ENCODE measurements around the gene PCNX3.
"Not testable (repeated sequence)": the region's sequence is repeated elsewhere in the genome, so short reads cannot be mapped to it uniquely, and the experiment has no call there.

The PCNX3 gene

DNA sequence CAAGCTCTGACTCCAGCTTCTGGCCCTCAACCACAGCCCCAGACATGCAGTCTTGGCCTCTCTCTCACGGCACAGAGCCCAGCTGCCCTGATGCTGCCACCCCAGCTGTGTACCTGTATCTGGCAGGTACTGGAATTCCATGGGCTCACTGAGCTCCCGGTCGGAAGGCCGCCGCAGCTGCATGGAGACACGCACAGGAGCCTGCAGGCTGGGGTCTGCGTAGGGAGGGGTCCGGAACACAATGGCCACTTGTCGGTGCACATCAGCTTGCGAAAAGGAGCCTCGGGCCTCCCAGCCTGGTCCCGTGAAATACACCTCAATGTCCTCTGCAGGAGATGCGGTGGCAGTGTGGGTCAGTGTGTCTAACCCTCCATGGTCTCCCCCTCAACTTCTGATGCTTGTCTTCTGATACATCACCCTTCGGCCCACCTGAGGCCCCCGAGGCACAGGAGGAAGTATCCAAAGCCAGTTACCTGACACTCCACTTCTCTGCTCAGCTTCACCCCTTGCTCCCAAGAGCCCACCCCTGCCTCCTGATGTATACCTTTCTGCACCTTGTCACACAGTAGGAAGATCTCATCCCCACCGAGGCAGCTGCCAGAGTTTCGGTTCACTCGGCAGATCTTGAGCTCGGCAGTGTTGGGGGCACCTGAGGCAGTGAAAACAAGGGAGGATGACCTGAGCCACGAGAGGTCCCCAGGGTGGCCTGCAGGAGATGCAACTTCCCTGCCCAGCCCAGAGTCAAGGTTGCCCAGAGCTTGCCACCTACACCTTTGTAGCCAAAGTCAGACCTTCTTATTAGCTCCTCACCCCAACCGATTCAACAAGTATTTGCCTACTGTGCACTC is 42.8 kb downstream of the PCNX3 start:
- no peak for DNase-seq

DNA sequence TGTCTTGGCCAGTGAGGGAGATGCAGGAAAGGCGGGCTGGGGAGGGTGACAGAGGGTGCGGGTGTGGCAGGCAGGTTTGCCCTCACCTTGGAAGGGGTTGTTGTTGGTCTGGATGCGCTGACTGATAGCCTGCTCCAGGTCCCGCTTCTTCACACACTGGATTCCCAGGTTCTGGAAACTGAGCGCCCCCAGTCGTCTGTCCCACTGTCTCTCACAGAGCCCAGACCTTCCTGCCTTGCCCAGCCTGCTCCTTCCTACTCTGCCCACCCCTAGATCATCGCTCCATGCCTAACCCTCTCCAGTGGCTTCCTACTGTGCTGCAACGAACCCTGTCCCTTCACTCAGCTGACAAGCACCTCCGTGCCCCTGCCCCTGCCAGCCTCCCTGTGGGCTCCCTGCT is 44.5 kb downstream of the PCNX3 start:
- DNase-seq = no peak

DNA sequence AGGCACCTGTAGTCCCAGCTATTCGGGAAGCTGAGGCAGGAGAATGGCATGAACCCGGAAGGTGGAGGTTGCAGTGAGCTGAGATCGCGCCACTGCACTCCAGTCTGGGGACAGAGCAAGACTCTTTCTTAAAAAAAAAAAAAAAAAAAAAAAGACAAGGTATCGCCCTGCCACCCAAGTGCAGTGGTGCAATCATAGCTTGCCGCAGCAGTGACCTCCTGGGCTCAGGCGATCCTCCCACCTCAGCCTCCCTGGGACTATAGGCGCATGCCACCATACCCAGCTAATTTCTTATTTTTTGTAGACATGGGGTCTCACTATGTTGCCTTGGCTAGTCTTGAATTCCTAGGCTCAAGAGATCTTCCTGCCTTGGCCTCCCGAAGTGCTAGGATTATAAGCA is 45.3 kb downstream of the PCNX3 start:
- DNase-seq = not testable (repeated sequence)

DNA sequence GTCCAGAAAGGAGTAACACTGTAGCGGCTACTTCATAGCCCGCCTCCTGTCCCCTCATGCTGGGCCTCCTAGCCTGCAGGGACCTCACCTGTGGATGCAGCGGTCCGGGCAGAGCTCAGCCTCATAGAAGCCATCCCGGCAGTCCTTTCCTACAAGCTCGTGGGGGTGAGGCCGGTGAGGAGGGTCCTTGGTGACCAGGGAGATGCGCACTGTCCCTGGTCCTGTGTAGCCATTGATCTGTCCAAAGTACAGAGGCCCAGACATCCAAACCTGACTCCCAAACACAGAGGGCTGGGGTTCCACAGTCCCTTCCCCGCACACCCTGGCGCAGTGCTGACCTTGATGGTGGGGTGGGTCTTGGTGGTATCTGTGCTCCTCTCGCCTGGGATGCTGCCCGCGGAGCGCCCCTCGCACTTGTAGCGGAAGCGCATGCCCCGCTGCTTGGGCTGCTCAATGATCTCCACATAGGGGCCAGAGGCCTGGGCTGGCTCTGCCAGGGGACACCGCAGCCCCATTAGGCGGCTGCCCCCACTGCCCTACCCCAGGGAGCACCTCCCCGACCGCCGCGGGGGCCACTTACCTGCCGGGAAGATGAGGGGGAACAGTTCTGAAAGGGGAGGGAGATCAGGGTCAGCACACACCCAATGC is 46.1 kb downstream of the PCNX3 start:
- DNase-seq = peak; percentile 48

DNA sequence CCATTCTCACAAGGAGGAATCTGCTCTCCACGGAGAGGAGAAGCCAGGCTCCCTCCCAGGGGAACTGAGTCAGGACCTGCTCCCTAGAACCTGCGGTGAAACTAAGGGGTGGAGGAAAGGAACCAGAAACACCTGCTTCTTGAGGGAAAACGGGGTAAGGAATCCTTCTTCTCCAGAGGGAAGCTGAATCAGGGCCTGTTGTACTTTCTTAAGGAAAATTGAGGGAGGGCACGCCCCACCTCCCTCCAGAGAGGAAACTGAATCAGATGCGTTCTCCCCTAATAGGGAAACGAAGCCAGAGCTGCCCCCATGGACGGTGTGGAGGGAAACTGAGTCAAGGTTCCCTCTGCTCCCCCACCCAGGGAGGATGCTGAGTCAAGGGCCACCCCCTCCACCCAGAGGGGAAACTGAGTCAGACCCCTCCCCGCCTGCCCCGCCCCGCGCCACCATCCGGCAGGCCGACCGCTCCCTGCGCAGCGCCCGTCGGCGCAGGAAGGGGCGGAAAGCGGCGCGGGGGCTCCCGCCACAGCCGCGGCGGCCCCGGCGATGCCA is 46.7 kb downstream of the PCNX3 start:
- DNase-seq = no peak

DNA sequence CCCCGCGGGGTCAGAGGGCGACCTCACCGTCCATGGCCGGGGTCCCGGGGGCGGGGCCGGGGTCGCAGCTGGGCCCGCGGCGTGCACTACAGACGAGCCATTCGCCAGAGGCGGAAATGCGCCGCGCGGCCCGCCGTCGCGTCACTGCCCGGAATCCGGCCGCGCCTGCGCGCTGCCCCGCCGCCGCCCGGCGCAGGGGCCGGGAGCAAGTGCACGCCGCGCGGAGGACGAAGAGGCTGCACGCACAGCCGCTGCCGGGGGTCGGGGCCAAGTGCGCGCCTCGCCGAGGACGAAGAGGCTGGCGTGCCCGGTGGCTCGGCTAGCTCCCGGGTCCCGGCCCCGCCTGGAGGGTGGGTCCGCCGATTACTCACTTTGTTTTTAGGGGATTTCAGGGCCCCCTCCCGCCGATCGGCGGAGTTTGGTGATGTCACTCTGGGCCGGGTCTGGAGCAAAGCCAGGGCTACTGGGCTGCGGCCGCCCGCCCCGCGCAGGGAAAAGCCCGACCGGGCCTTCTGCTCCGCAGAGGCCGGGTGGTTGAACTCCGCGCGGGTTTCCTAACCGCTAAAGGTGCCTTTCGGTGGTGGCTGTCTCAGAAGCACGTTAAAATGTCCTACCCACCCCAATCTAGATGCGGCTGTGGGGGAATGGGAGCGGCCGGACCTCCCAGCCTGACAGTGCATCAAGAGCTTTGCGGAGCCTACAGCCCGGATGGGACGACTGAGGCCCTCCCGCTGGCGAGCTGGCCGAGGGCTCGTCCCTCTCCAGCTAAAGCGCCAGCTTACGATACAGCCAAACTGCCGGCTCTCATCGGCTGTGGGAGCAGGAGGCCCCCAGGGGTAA is 47.4 kb downstream of the PCNX3 start, which contains the start of gene RELA:
Gene RELA, minus strand, starts transcription at position 118 of the 840 bp plus-strand sequence. Its CDS starts 84 bp downstream, at position 34.
- peak; percentile 97 for DNase-seq

DNA sequence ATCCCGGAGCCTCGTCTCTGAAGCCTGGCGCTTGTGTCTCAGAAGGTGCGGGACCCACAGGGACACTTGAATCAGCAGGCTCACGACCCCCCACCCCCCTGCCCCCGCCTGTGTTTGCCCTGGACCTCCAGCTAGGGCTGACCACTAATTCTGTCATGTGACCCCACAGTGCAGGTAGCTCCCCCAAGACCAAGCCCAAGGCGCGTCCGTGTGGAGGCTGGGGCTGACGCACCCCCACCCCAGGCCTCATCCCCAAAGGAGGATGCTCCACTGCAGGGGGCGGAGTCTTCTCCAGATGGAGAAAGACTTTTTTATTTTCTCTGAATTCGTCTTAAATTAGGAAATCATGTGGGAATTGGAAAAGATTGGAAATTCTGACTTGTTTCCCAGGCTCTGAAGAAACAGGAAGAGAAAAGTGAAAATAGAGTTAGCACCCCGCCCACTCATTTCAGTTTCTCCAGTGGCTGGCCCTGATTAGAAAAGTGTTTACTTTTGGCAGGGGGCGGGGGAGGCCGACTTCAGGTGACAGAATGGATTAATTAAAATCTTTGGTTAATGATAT is 48.1 kb downstream of the PCNX3 start:
- DNase-seq = no peak

DNA sequence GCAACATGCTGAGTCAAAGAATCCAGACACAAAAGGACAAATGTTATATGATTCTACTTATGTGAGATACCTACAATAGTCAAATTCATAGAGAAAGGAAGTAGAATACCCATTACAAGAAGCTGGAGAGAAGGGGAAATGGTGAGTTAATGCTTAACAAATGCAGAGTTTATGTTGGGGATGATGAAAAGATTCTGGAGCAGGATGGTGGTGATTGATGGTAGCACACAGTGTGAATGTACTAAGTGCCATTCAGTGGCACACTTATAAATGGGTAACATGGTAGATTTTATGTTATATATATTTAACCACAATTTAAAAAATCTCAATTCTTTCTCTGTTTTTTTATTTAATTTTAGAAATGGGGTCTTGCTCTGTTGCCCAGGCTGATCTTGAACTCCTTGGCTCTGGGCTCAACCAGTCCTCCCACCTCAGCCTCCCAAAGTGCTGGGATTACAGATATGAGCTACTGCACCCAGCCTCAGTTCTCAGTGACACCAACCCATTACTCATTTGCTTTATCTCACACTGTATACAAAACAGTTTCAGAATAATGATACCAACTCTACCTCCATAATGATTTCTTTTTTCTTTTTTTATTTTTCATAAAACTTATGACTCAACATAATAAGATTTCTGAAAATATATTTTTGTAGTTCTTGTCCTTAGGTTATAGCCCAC is 56.7 kb downstream of the PCNX3 start:
- no peak for DNase-seq

DNA sequence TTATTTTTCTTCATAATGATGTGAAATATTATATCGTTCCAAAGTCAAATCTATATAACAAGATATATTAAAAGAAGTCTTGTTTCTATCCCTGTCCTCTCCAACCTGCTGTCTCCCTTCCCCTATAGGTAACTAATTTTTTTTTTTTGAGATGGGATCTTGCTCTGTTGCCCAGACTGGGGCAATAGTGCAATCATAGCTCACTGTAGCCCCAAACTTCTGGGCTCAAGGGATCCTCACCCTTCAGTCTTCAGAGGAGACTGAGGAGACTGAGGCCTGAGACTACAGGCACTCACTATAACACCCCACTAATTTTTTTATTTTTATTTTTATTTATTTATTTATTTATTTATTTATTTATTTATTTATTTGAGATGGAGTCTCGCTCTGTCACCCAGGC is 57.4 kb downstream of the PCNX3 start:
- no peak for DNase-seq

DNA sequence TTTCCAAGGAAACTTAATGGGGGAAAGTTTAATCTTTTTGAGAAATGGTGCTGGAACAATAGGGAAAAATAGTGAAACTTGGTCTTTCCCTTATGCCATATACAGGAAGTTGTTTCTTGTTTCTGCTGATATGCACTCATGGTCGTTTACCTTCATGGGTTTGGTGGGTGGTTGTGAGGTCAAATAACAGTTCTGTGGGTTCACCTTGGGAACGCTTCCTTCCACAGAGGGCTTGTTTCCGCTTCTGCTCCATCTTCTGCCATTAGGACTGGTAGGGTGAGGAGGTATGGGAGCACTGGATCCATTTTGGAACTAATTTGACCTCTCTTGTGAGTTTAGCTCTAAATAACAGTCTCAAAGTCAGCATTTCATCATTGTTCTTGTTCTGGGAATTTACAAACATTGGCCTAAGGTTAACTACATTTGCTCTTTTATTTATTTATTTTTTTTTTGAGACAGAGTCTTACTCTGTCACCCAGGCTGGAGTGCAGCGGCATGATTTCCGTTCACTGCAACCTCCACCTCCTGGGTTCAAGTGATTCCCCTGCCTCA is 64.7 kb downstream of the PCNX3 start:
- DNase-seq = no peak

DNA sequence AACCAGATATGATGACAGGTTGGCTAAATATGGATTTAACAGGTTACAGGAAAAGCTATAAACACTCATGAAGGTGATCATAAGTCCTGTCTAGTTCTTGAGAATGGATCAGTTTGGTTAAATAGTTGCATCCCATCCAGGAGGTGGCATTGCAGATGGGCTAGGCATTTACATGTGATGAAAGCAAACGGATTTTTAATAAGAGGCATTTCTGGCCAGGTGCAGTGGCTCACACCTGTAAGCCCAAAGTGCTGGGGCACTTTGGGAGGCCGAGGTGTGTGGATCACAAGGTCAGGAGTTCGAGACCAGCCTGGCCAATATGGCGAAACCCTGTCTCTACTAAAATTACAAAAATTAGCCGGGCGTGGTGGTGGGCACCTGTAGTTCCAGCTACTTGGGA is 67.9 kb downstream of the PCNX3 start:
- not testable (repeated sequence) for DNase-seq

DNA sequence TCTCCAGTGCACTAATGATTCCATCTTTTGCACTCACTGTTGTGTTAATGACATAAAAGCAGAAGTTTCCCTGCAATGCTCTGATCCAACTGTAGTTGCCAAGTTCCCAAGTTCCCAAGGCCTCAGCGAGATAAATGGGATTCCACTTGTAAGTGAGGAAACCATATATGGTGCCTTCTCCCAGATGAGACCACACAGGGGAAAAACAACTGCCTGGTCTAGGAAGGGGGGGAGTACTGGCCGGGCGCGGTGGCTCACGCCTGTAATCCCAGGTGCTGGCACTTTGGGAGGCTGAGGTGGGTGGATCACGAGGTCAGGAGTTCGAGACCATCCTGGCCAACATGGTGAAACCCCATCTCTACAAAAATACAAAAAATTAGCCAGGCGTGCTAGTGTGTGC is 70.4 kb downstream of the PCNX3 start:
- no peak for DNase-seq
